ENCODE measurements around the gene ZFP36L1.

GRCh38 chr14:68784226-68784910, 8.5 kb downstream of the ZFP36L1 start:
- no peak for TF ChIP-seq CTCF (IDR thresholded peaks at IDR 0.05; ENCODE audit: low read depth, low read length, poor library complexity, severe bottlenecking)
- no peak for TF ChIP-seq EZH2phosphoT487 (IDR thresholded peaks at IDR 0.05; ENCODE audit: borderline replicate concordance, low read length)

Data from DOHH2 (cell line).